Mononuclear cell (primary cell): ENCODE results near the gene OR52N1. TPM values are rescaled to one million over a fixed set of nuclear protein-coding genes. Genes with fewer than 3 reads are reported as not detected.
A peak's percentile ranks its signal among the peaks of the same experiment; 100 is the strongest.

ENCODE experiments used
- H3K27me3 ChIP-seq: 2 replicates; pipeline ENCODE4 v1.6.0; 2011; ENCODE audit warnings: low read length, control low read depth; ENCODE audit not compliant: insufficient read depth
- H3K4me1 ChIP-seq: 2 replicates; pipeline ENCODE4 v1.5.1; 2011; ENCODE audit warnings: mild to moderate bottlenecking, low read length, control low read depth; ENCODE audit not compliant: insufficient read depth
- H3K4me3 ChIP-seq: 2 replicates; pipeline ENCODE4 v1.5.1; 2011; ENCODE audit warnings: mild to moderate bottlenecking, low read length, moderate library complexity
- H3K9me3 ChIP-seq: 2 replicates; pipeline ENCODE4 v1.5.1; 2011; ENCODE audit warnings: low read depth, mild to moderate bottlenecking, control low read depth, low read length
- total RNA-seq: library from RNA; depleted of rRNA; stranded (reverse); fragments of >200 nt; gene quantifications from one replicate; pipeline ENCODE4 v1.2.3, GENCODE V29; 2012

OR52N1 gene
- total RNA-seq: not detected

GRCh38 chr11:5791165-5791564, at the start of gene OR52N1:
OR52N1 (minus strand) TSS chr11:5791265; CDS start chr11:5788816, 2,449 bp downstream.
- Histone ChIP-seq H3K4me1 (no peaks in the 10 kb centered on the region), H3K4me3 (no peak within 1 kb of the TSS), H3K9me3 (no peaks in the 10 kb centered on the region), H3K27me3 (no peaks in the 10 kb centered on the region)

- Histone ChIP-seq H3K4me3 (no peak overlapping the region), H3K27me3 (peaks cover 4% of the 10 kb centered on the region), H3K4me1 (no peaks in the 10 kb centered on the region), H3K9me3 (no peaks in the 10 kb centered on the region)
These were observed 46.6 kb upstream of the OR52N1 start for GRCh38 chr11:5837695-5838094.

- peaks cover 2% of the 10 kb centered on the region for H3K27me3 ChIP-seq
- no peak overlapping the region for H3K4me3 ChIP-seq
- H3K4me1 ChIP-seq: no peaks in the 10 kb centered on the region
- no peaks in the 10 kb centered on the region for H3K9me3 ChIP-seq
These were observed 42.4 kb upstream of the OR52N1 start for GRCh38 chr11:5833446-5833845.

GRCh38 chr11:5831196-5831829, 40.2 kb upstream of the OR52N1 start:
- H3K27me3 ChIP-seq: no peaks in the 10 kb centered on the region
- no peaks in the 10 kb centered on the region for H3K4me1 ChIP-seq
- H3K4me3 ChIP-seq: no peak overlapping the region
- H3K9me3 ChIP-seq: no peaks in the 10 kb centered on the region

GRCh38 chr11:5818245-5818886, 27.3 kb upstream of the OR52N1 start:
- H3K4me3 ChIP-seq: no peak overlapping the region

GRCh38 chr11:5815534-5815933, 24.5 kb upstream of the OR52N1 start:
- Histone ChIP-seq H3K9me3 (no peaks in the 10 kb centered on the region), H3K4me3 (no peak overlapping the region), H3K27me3 (peaks cover under 1% of the 10 kb centered on the region), H3K4me1 (peaks cover 7% of the 10 kb centered on the region)

More at GRCh38 chr11:5818245-5818886, 27.3 kb upstream of the OR52N1 start:
- no peaks in the 10 kb centered on the region for H3K27me3 ChIP-seq
- no peaks in the 10 kb centered on the region for H3K9me3 ChIP-seq
- peaks cover 7% of the 10 kb centered on the region for H3K4me1 ChIP-seq

- H3K4me1 ChIP-seq: peaks cover 16% of the 10 kb centered on the region
- peaks cover 12% of the 10 kb centered on the region for H3K27me3 ChIP-seq
- H3K4me3 ChIP-seq: no peak overlapping the region
- no peaks in the 10 kb centered on the region for H3K9me3 ChIP-seq
These were observed 19.1 kb upstream of the OR52N1 start for GRCh38 chr11:5809905-5810795.

- Histone ChIP-seq H3K4me1 (peaks cover 12% of the 10 kb centered on the region), H3K9me3 (no peaks in the 10 kb centered on the region), H3K4me3 (peak overlapping the region; percentile 45), H3K27me3 (peaks cover 12% of the 10 kb centered on the region)
These were observed 18.1 kb upstream of the OR52N1 start for GRCh38 chr11:5809122-5809519.

GRCh38 chr11:5808500-5809121, 17.5 kb upstream of the OR52N1 start, which contains the start of gene OR52N2:
OR52N2 (plus strand) TSS chr11:5808924; CDS start chr11:5820336, 11,412 bp downstream.
- Histone ChIP-seq H3K4me3 (peak within 1 kb of the TSS; percentile 45), H3K4me1 (peaks cover 12% of the 10 kb centered on the region), H3K27me3 (peaks cover 12% of the 10 kb centered on the region), H3K9me3 (no peaks in the 10 kb centered on the region)

GRCh38 chr11:5807580-5807979, 16.5 kb upstream of the OR52N1 start:
- Histone ChIP-seq H3K4me3 (no peak overlapping the region), H3K9me3 (no peaks in the 10 kb centered on the region), H3K4me1 (peaks cover 12% of the 10 kb centered on the region), H3K27me3 (peaks cover 12% of the 10 kb centered on the region)

GRCh38 chr11:5803982-5804381, 12.9 kb upstream of the OR52N1 start:
- H3K4me1 ChIP-seq: peaks cover 7% of the 10 kb centered on the region
- peaks cover 3% of the 10 kb centered on the region for H3K27me3 ChIP-seq
- no peaks in the 10 kb centered on the region for H3K9me3 ChIP-seq
- no peak overlapping the region for H3K4me3 ChIP-seq

GRCh38 chr11:5796541-5796940, 5.5 kb upstream of the OR52N1 start:
- Histone ChIP-seq H3K9me3 (no peaks in the 10 kb centered on the region), H3K4me3 (no peak overlapping the region), H3K27me3 (peaks cover 4% of the 10 kb centered on the region), H3K4me1 (no peaks in the 10 kb centered on the region)

- no peaks in the 10 kb centered on the region for H3K4me1 ChIP-seq
- no peak within 1 kb of the TSS for H3K4me3 ChIP-seq
- H3K27me3 ChIP-seq: no peaks in the 10 kb centered on the region
- H3K9me3 ChIP-seq: no peaks in the 10 kb centered on the region
These were observed 7.8 kb downstream of the OR52N1 start, which contains the start of gene OR52N5 for GRCh38 chr11:5783255-5783654. OR52N5 (minus strand) TSS chr11:5783355; CDS start chr11:5778634, 4,721 bp downstream.

GRCh38 chr11:5767056-5767455, 24.0 kb downstream of the OR52N1 start:
- Histone ChIP-seq H3K4me3 (no peak overlapping the region), H3K9me3 (no peaks in the 10 kb centered on the region), H3K4me1 (no peaks in the 10 kb centered on the region), H3K27me3 (no peaks in the 10 kb centered on the region)
